ENCODE data around the gene MACC1. TPM values are rescaled to one million over a fixed set of nuclear protein-coding genes. Genes with fewer than 3 reads are reported as not detected.
"Not testable (repeated sequence)": the region's sequence is repeated elsewhere in the genome, so short reads cannot be mapped to it uniquely, and the experiment has no call there.

The MACC1 gene
- total and polyA plus RNA-seq, 8 donors, result 1.5 to 27.0 (median 9.6) TPM

- Histone ChIP-seq H3K4me3 (no peak overlapping the region), H3K4me1 (peaks cover 0 to 4% (median 0%) of the 10 kb centered on the region in 3 donors), H3K9me3 (no peaks in the 10 kb centered on the region), H3K36me3 (no peaks in the 10 kb centered on the region), H3K27me3 (no peaks in the 10 kb centered on the region), H3K27ac (peak overlapping the region in 1 of 4 donors; percentile 11)
- peak in 1 of 4 donors; percentile 33 for ATAC-seq
- DNase-seq, result no peak
- FAIRE-seq, result no peak
- TF ChIP-seq, protein P1, sequence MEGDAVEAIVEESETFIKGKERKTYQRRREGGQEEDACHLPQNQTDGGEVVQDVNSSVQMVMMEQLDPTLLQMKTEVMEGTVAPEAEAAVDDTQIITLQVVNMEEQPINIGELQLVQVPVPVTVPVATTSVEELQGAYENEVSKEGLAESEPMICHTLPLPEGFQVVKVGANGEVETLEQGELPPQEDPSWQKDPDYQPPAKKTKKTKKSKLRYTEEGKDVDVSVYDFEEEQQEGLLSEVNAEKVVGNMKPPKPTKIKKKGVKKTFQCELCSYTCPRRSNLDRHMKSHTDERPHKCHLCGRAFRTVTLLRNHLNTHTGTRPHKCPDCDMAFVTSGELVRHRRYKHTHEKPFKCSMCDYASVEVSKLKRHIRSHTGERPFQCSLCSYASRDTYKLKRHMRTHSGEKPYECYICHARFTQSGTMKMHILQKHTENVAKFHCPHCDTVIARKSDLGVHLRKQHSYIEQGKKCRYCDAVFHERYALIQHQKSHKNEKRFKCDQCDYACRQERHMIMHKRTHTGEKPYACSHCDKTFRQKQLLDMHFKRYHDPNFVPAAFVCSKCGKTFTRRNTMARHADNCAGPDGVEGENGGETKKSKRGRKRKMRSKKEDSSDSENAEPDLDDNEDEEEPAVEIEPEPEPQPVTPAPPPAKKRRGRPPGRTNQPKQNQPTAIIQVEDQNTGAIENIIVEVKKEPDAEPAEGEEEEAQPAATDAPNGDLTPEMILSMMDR (IDR thresholded peaks at IDR 0.05), result no peak
- WGBS, 2 donors, result 93 to 95% methylated on average over 11 of the region's 11 CpGs
- intact Hi-C loops (cut with DNase I), result no loop called here
These were observed 25.8 kb downstream of the MACC1 start for GRCh38 chr7:20191391-20191869.

DNA sequence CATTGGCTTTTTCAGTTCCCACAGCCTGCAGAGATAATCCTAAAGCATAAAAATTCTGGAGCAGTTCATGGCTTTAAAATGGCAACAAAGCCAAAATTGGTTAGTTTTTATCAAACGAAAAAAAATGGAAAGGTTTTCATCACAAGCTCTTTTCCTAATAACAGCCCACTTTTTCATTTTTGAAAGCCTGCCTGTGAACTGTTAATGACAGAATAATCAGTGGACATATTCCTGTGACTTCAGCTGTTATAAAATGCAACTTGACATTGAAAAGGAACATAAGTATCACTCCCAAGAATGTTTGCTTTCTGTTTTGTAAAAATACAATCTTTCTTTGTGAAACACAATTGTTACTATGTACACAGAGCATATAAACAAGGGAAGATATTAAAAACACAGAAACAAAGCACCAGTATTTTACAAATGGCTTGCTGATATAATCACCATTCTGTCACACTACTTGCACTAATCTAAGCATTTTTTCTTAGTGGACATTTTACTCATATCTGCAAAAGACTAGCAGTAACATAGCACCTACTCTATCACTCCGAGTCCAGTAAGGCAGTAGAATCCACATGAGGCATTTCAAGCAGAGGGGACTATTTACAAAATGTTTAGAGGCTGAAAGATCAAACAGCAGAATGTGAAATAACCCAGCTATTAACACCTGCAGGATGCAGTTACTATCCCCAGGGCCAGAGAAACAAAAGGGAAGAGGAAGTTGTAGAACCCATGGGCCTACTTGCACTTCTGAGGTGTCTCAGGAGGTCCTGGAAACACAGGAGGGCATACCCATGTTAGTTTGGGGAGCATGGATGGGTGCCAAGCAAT, 26.4 kb downstream of the MACC1 start:
- 22 to 38% methylated on average over 2 of the region's 2 CpGs for WGBS, 2 donors
- DNase-seq (no peak), FAIRE-seq (peak; percentile 20), ATAC-seq (peak in 3 of 4 donors; percentile 24 to 50 (median 34))
- no peaks in the 10 kb centered on the region for H3K9me3 ChIP-seq
- TF ChIP-seq, protein P1 (IDR thresholded peaks at IDR 0.05), result no peak
- H3K36me3 ChIP-seq, result no peaks in the 10 kb centered on the region
- H3K27ac ChIP-seq, result peak overlapping the region in 1 of 4 donors; percentile 11
- intact Hi-C loops (cut with DNase I), result no loop called here
- H3K27me3 ChIP-seq, result no peaks in the 10 kb centered on the region
- H3K4me3 ChIP-seq, result no peak overlapping the region
- peaks cover 0 to 4% (median 0%) of the 10 kb centered on the region in 3 donors for H3K4me1 ChIP-seq

- intact Hi-C loops (cut with DNase I), result no loop called here
- DNase-seq, result no peak
- ATAC-seq, result no peak
- Histone ChIP-seq H3K9me3 (no peaks in the 10 kb centered on the region), H3K4me1 (peaks cover 0 to 4% (median 0%) of the 10 kb centered on the region in 3 donors), H3K27me3 (no peaks in the 10 kb centered on the region), H3K36me3 (no peaks in the 10 kb centered on the region), H3K27ac (no peak overlapping the region), H3K4me3 (no peak overlapping the region)
- TF ChIP-seq, protein P1 (IDR thresholded peaks at IDR 0.05), result no peak
- no peak for FAIRE-seq
These were observed 27.3 kb downstream of the MACC1 start for GRCh38 chr7:20189852-20190251.

DNA sequence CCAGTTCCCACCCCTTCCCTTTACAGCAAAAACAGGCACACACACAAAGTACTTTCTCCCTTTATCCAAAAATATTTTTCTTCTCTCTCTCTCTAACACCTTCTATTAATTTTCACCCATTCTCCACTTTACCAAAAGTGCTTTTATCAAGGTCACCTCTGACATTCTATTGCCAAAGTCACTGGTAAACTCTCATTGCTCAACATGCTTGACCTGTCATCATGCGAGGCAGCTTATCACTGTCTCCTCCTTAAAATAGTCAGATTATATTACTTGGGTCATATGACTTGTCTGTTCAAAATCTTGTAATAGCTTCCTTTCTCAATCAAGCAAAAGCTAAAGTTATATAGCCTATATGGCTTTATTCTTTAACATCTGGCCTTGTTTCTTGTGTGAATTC, 28.6 kb downstream of the MACC1 start:
- Histone ChIP-seq H3K36me3 (no peaks in the 10 kb centered on the region), H3K4me3 (no peak overlapping the region), H3K9me3 (no peaks in the 10 kb centered on the region), H3K4me1 (peaks cover 0 to 4% (median 0%) of the 10 kb centered on the region in 3 donors), H3K27me3 (no peaks in the 10 kb centered on the region), H3K27ac (no peak overlapping the region)
- DNase-seq, result no peak
- FAIRE-seq, result no peak
- WGBS, 2 donors, result 16 to 36% methylated on average over 1 of the region's 1 CpG
- no peak for ATAC-seq
- intact Hi-C loops (cut with DNase I), result no loop called here
- TF ChIP-seq, protein P1 (IDR thresholded peaks at IDR 0.05), result no peak

GRCh38 chr7:20187850-20188249, 29.3 kb downstream of the MACC1 start:
- DNase-seq; ATAC-seq; H3K9me3 ChIP-seq; H3K36me3 ChIP-seq; H3K4me3 ChIP-seq; FAIRE-seq; intact Hi-C loops (cut with DNase I); H3K27ac ChIP-seq; H3K4me1 ChIP-seq; H3K27me3 ChIP-seq: not testable (repeated sequence)
- 85 to 88% methylated on average over 4 of the region's 4 CpGs for WGBS, 2 donors

All from pancreas (tissue), 10 donors.